NK-92 treated with Interleukin-12 subunit alpha and Interleukin-12 subunit beta, amount 100 ng/mL, for 24 hours (cell line): ENCODE data around the gene VWA8.

Experiments used
- DNase-seq: peaks from one replicate; lab custom pipeline; 2025; lab: John Stamatoyannopoulos, UW

Gene VWA8

GRCh38 chr13:41520016-41520659, 440.8 kb downstream of the VWA8 start:
- no peak for DNase-seq
